HCT116 (cell line): ENCODE measurements around the gene FAM241A. TPM values are rescaled to one million over a fixed set of nuclear protein-coding genes. Genes with fewer than 3 reads are reported as not detected.

ENCODE experiments used
- ATAC-seq: fragments of 200-7000 bp; cut with Tn5 transposase; 2 replicates; pipeline ENCODE4 v1.9.1; 2020; ENCODE audit warnings: mild to moderate bottlenecking, moderate library complexity
- BruUV-seq: library from RNA; stranded (reverse); fragments of 400-500 nt; replicated peaks from 2 replicates; lab custom pipeline; 2021; lab: Mats Ljungman, UMichigan
- CTCF ChIA-PET: fragments of 300-600 bp; sonication (Branson Sonifier 250); formaldehyde crosslinking; loops from one replicate; lab custom pipeline; 2021; ENCODE audit warnings: antibody characterized with exemption; lab: Charles Lee
- POLR2A ChIA-PET: fragments of 300-600, 350-600 bp; sonication (Branson Sonifier 250); formaldehyde crosslinking; loops from one replicate; lab custom pipeline; 2021; ENCODE audit warnings: antibody characterized with exemption; lab: Charles Lee
- RAD21 ChIA-PET, 2 experiments: fragments of 300-600 bp; sonication (Branson Sonifier 250); formaldehyde crosslinking; loops; one replicate each; lab custom pipeline; 2023; ENCODE audit warnings: low total read pairs in 2 of 2; ENCODE audit not compliant: uncharacterized antibody in 2 of 2, unreplicated experiment in 2 of 2, low non-redundant PET in 1 of 2; lab: Charles Lee
- DNase-seq: peaks from one replicate; pipeline ENCODE4 v3.0.0-alpha.2; 2010; ENCODE audit warnings: low read depth, low spot score
- H2AFZ ChIP-seq: fragments of 200-600 bp; shearing (Covaris generic), sonication (generic); 2 replicates; pipeline ENCODE4 v1.6.1; 2017; ENCODE audit warnings: low read depth, mixed run types, mixed read lengths, antibody characterized with exemption, low read length; ENCODE audit not compliant: poor library complexity, severe bottlenecking
- H3K27ac ChIP-seq: 2 replicates; pipeline ENCODE4 v1.5.1; 2012; ENCODE audit warnings: low read depth, low read length
- H3K27me3 ChIP-seq: fragments of 200-600 bp; sonication (generic); 2 replicates; pipeline ENCODE4 v1.6.1; 2016; ENCODE audit warnings: mixed run types, low read length, mixed read lengths; ENCODE audit not compliant: insufficient read depth
- H3K36me3 ChIP-seq, 2 experiments: fragments of 200-500 bp in 1 of 2; fragments of 200-600 bp in 1 of 2; sonication (Bioruptor generic) in 1 of 2; sonication (generic) in 1 of 2; 2 replicates each; pipeline versions ENCODE4 v1.5.1 to v1.6.1; 2014 to 2016; ENCODE audit warnings: low read length in 2 of 2, inconsistent platforms in 1 of 2, mixed read lengths in 1 of 2, mixed run types in 1 of 2; ENCODE audit not compliant: insufficient read depth in 2 of 2, control insufficient read depth in 1 of 2
- H3K4me1 ChIP-seq, 2 experiments: fragments of 200-600 bp in 1 of 2; sonication (generic) in 1 of 2; 2 replicates each; pipeline versions ENCODE4 v1.5.1 to v1.6.1; 2012 to 2017; ENCODE audit warnings: low read length in 2 of 2, inconsistent platforms in 1 of 2, mild to moderate bottlenecking in 1 of 2, mixed read lengths in 1 of 2, mixed run types in 1 of 2, moderate library complexity in 1 of 2; ENCODE audit not compliant: insufficient read depth in 2 of 2, control insufficient read depth in 1 of 2
- H3K4me2 ChIP-seq: fragments of 200-600 bp; sonication (generic); 2 replicates; pipeline ENCODE4 v1.6.1; 2017; ENCODE audit warnings: mixed run types, low read length, mixed read lengths
- H3K4me3 ChIP-seq, 2 experiments: fragments of 200-600 bp in 1 of 2; sonication (generic) in 1 of 2; replicated peaks in 1 of 2; 2 replicates each; pipeline ENCODE4 v1.5.1; 2011 to 2016; ENCODE audit warnings: low read length in 2 of 2, control low read depth in 1 of 2, low read depth in 1 of 2, mild to moderate bottlenecking in 1 of 2, mixed read lengths in 1 of 2, mixed run types in 1 of 2
- H3K79me2 ChIP-seq: fragments of 200-600 bp; sonication (generic); 2 replicates; pipeline ENCODE4 v1.6.1; 2017; ENCODE audit warnings: mild to moderate bottlenecking, mixed run types, low read length, moderate library complexity, mixed read lengths; ENCODE audit not compliant: insufficient read depth
- H3K9ac ChIP-seq: fragments of 200-600 bp; sonication (generic); 2 replicates; pipeline ENCODE4 v1.6.1; 2016; ENCODE audit warnings: low read length, mixed read lengths
- H3K9me2 ChIP-seq: fragments of 200-600 bp; sonication (generic), shearing (Covaris generic); 2 replicates; pipeline ENCODE4 v1.6.1; 2017; ENCODE audit warnings: mixed run types, mild to moderate bottlenecking, moderate library complexity; ENCODE audit not compliant: insufficient read depth
- H3K9me3 ChIP-seq, 2 experiments: fragments of 200-500 bp in 1 of 2; fragments of 200-600 bp in 1 of 2; sonication (Bioruptor generic) in 1 of 2; sonication (generic) in 1 of 2; 2 replicates each; pipeline ENCODE4 v1.6.1; 2014 to 2017; ENCODE audit warnings: low read length in 2 of 2, mixed read lengths in 2 of 2, inconsistent platforms in 1 of 2, low read depth in 1 of 2, mild to moderate bottlenecking in 1 of 2, mixed run types in 1 of 2, moderate library complexity in 1 of 2; ENCODE audit not compliant: control insufficient read depth in 1 of 2, insufficient read depth in 1 of 2
- H4K20me1 ChIP-seq: fragments of 200-600 bp; sonication (generic), shearing (Covaris generic); 2 replicates; pipeline ENCODE4 v1.6.1; 2017; ENCODE audit warnings: mixed run types, mild to moderate bottlenecking, moderate library complexity; ENCODE audit not compliant: insufficient read depth
- CBX3 ChIP-seq: IDR thresholded peaks from 2 replicates; pipeline ENCODE4 v1.6.1; 2012; ENCODE audit warnings: low read depth
- EZH2 ChIP-seq: fragments of 200-600 bp; sonication (generic); IDR thresholded peaks from 2 replicates; pipeline ENCODE4 v1.6.1; 2017; ENCODE audit warnings: antibody characterized with exemption, mixed run types
- EZH2phosphoT487 ChIP-seq: fragments of 200-600 bp; IDR thresholded peaks from 2 replicates; pipeline ENCODE4 v1.6.1; 2018; ENCODE audit warnings: antibody characterized with exemption, borderline replicate concordance
- JUND ChIP-seq: IDR thresholded peaks from 2 replicates; pipeline ENCODE4 v1.6.1; 2012
- RAD21 ChIP-seq: IDR thresholded peaks from 2 replicates; pipeline ENCODE4 v1.6.1; 2012; ENCODE audit warnings: low read depth, mild to moderate bottlenecking
- SP1 ChIP-seq: IDR thresholded peaks from 2 replicates; pipeline ENCODE4 v1.6.1; 2012; ENCODE audit warnings: low read depth
- SRF ChIP-seq: IDR thresholded peaks from 2 replicates; pipeline ENCODE4 v1.6.1; 2012; ENCODE audit warnings: low read depth
- YY1 ChIP-seq: IDR thresholded peaks from 2 replicates; pipeline ENCODE4 v1.6.1; 2011; ENCODE audit warnings: low read length, low read depth, moderate library complexity, mild to moderate bottlenecking; ENCODE audit not compliant: insufficient replicate concordance; ENCODE audit errors: extremely low read depth
- ZFX ChIP-seq: fragments of 450-650 bp; IDR thresholded peaks from 2 replicates; pipeline ENCODE4 v1.6.1; 2017
- intact Hi-C: fragments of 100-400 bp; cut with micrococcal nuclease; formaldehyde crosslinking; loops from 2 replicates; pipeline ENCODE4 v1.10.0; 2022
- total RNA-seq: library from RNA; stranded (reverse); gene quantifications from one replicate; pipeline ENCODE4 v1.2.1, GENCODE V29; 2021; ENCODE audit not compliant: unreplicated experiment
- TF ChIP-seq, protein P1 (sequence below), 3 experiments: fragments of 200-600 bp in 1 of 3; sonication (generic) in 1 of 3; IDR thresholded peaks in 2 of 3; conservative IDR thresholded peaks in 1 of 3; 2 replicates each; pipeline ENCODE4 v1.5.1; 2012 to 2017; ENCODE audit warnings: low read depth in 2 of 3, low read length in 2 of 3, antibody characterized with exemption in 1 of 3, borderline replicate concordance in 1 of 3, control low read depth in 1 of 3, mild to moderate bottlenecking in 1 of 3, mixed read lengths in 1 of 3, mixed run types in 1 of 3, moderate library complexity in 1 of 3; ENCODE audit not compliant: insufficient read depth in 1 of 3
- TF ChIP-seq, protein P2 (sequence below): IDR thresholded peaks from 2 replicates; pipeline ENCODE4 v1.6.1; 2012; ENCODE audit warnings: low read depth
- TF ChIP-seq, protein P3 (sequence below): IDR thresholded peaks from 2 replicates; pipeline ENCODE4 v1.6.1; 2011; ENCODE audit warnings: mild to moderate bottlenecking, low read length, moderate library complexity; ENCODE audit not compliant: insufficient replicate concordance; ENCODE audit errors: extremely low read depth
- TF ChIP-seq, protein P4 (sequence below): IDR thresholded peaks from 2 replicates; pipeline ENCODE4 v1.6.1; 2012

FAM241A gene
- total RNA-seq, 1 experiment from 2014 or later: 4.5 TPM

DNA sequence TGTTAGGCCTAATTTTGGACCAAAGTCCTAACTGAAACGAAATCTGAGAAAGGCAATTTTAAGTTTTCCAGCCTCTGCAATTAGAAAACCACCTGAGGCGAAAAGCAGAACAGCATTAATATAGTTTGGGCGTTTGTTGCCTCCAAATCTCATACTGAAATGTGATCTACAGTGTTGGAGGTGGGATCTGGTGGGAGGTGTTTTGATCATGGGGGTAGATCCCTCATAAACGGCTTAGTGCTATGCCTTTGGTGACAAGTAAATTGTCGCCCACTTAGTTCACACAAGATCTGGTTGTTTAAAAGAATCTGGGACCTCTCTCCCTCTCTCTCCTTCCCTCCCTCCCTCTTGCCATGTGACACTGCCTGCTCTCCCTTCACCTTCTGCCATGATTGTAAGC lies 5.7 kb downstream of the FAM241A start:
- no peak overlapping the region for H3K27ac ChIP-seq
- BruUV-seq: no TSS peak
- H3K27me3 ChIP-seq: no peaks in the 10 kb centered on the region
- H3K36me3 ChIP-seq: no peaks in the 10 kb centered on the region
- no peak overlapping the region for H2AFZ ChIP-seq
- ATAC-seq (no peak), DNase-seq (no peak)
- peaks cover 58% of the 10 kb centered on the region for H3K79me2 ChIP-seq
- ChIA-PET POLR2A (no interaction called here), RAD21 (no interaction called here), CTCF (no interaction called here)
- no peaks in the 10 kb centered on the region for H4K20me1 ChIP-seq
- TF ChIP-seq EZH2phosphoT487 (no peak), SRF (no peak), CBX3 (no peak), EZH2 (no peak), YY1 (no peak), ZFX (no peak), JUND (no peak), RAD21 (no peak), SP1 (no peak)
- TF ChIP-seq, protein P1, sequence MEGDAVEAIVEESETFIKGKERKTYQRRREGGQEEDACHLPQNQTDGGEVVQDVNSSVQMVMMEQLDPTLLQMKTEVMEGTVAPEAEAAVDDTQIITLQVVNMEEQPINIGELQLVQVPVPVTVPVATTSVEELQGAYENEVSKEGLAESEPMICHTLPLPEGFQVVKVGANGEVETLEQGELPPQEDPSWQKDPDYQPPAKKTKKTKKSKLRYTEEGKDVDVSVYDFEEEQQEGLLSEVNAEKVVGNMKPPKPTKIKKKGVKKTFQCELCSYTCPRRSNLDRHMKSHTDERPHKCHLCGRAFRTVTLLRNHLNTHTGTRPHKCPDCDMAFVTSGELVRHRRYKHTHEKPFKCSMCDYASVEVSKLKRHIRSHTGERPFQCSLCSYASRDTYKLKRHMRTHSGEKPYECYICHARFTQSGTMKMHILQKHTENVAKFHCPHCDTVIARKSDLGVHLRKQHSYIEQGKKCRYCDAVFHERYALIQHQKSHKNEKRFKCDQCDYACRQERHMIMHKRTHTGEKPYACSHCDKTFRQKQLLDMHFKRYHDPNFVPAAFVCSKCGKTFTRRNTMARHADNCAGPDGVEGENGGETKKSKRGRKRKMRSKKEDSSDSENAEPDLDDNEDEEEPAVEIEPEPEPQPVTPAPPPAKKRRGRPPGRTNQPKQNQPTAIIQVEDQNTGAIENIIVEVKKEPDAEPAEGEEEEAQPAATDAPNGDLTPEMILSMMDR (IDR thresholded peaks at IDR 0.05 in 2 of 3, conservative IDR thresholded peaks at IDR 0.05 in 1 of 3; ENCODE audit: borderline replicate concordance in 1 of 3, insufficient read depth in 1 of 3, low read depth in 2 of 3, low read length in 2 of 3): no peak
- TF ChIP-seq, protein P2, sequence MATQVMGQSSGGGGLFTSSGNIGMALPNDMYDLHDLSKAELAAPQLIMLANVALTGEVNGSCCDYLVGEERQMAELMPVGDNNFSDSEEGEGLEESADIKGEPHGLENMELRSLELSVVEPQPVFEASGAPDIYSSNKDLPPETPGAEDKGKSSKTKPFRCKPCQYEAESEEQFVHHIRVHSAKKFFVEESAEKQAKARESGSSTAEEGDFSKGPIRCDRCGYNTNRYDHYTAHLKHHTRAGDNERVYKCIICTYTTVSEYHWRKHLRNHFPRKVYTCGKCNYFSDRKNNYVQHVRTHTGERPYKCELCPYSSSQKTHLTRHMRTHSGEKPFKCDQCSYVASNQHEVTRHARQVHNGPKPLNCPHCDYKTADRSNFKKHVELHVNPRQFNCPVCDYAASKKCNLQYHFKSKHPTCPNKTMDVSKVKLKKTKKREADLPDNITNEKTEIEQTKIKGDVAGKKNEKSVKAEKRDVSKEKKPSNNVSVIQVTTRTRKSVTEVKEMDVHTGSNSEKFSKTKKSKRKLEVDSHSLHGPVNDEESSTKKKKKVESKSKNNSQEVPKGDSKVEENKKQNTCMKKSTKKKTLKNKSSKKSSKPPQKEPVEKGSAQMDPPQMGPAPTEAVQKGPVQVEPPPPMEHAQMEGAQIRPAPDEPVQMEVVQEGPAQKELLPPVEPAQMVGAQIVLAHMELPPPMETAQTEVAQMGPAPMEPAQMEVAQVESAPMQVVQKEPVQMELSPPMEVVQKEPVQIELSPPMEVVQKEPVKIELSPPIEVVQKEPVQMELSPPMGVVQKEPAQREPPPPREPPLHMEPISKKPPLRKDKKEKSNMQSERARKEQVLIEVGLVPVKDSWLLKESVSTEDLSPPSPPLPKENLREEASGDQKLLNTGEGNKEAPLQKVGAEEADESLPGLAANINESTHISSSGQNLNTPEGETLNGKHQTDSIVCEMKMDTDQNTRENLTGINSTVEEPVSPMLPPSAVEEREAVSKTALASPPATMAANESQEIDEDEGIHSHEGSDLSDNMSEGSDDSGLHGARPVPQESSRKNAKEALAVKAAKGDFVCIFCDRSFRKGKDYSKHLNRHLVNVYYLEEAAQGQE: no peak
- TF ChIP-seq, protein P3, sequence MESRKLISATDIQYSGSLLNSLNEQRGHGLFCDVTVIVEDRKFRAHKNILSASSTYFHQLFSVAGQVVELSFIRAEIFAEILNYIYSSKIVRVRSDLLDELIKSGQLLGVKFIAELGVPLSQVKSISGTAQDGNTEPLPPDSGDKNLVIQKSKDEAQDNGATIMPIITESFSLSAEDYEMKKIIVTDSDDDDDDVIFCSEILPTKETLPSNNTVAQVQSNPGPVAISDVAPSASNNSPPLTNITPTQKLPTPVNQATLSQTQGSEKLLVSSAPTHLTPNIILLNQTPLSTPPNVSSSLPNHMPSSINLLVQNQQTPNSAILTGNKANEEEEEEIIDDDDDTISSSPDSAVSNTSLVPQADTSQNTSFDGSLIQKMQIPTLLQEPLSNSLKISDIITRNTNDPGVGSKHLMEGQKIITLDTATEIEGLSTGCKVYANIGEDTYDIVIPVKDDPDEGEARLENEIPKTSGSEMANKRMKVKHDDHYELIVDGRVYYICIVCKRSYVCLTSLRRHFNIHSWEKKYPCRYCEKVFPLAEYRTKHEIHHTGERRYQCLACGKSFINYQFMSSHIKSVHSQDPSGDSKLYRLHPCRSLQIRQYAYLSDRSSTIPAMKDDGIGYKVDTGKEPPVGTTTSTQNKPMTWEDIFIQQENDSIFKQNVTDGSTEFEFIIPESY: no peak
- TF ChIP-seq, protein P4, sequence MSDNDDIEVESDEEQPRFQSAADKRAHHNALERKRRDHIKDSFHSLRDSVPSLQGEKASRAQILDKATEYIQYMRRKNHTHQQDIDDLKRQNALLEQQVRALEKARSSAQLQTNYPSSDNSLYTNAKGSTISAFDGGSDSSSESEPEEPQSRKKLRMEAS: no peak
- H3K9ac ChIP-seq: no peak overlapping the region
- H3K4me3 ChIP-seq: no peak overlapping the region
- H3K4me1 ChIP-seq: peaks cover 2 to 8% of the 10 kb centered on the region in 2 experiments; a peak in 2 of 4 replicates
- H3K9me2 ChIP-seq: no peaks in the 10 kb centered on the region
- no peaks in the 10 kb centered on the region for H3K9me3 ChIP-seq
- no peak overlapping the region for H3K4me2 ChIP-seq
- intact Hi-C loops: no loop called here
